NCI-H524 (cell line): ENCODE results near the gene NMNAT3.

ENCODE experiments used
- DNase-seq, 2 experiments: peaks; one replicate each; lab custom pipeline; 2025; lab: John Stamatoyannopoulos, UW

Gene NMNAT3

GRCh38 chr3:139677388-139678155 lies at the start of gene NMNAT3:
Gene NMNAT3, minus strand, starts transcription at chr3:139677972. Its CDS starts 50,248 bp downstream, at chr3:139627724.
- DNase-seq = peak; percentile 90 to 92

- DNase-seq = no peak
These were observed 43.6 kb upstream of the NMNAT3 start for GRCh38 chr3:139721370-139721769.

- DNase-seq = peak; percentile 100
These were observed 40.6 kb upstream of the NMNAT3 start for GRCh38 chr3:139718415-139718814.

GRCh38 chr3:139716908-139717485 lies 39.2 kb upstream of the NMNAT3 start:
- DNase-seq = no peak

- peak in 1 of 2 experiments; percentile 44 for DNase-seq
These were observed 38.1 kb upstream of the NMNAT3 start for GRCh38 chr3:139715743-139716360.

GRCh38 chr3:139715166-139715565 lies 37.4 kb upstream of the NMNAT3 start:
- no peak for DNase-seq

GRCh38 chr3:139710212-139710611 lies 32.4 kb upstream of the NMNAT3 start:
- DNase-seq = no peak

- DNase-seq = no peak
These were observed 27.9 kb upstream of the NMNAT3 start for GRCh38 chr3:139705631-139706030.

GRCh38 chr3:139696314-139696604 lies 18.5 kb upstream of the NMNAT3 start:
- no peak for DNase-seq

GRCh38 chr3:139695426-139696313 lies 17.9 kb upstream of the NMNAT3 start:
- DNase-seq = no peak

- no peak for DNase-seq
These were observed 17.2 kb upstream of the NMNAT3 start for GRCh38 chr3:139695007-139695406.

- DNase-seq = no peak
These were observed 16.8 kb upstream of the NMNAT3 start for GRCh38 chr3:139694542-139694941.

GRCh38 chr3:139691619-139692018 lies 13.8 kb upstream of the NMNAT3 start:
- DNase-seq = no peak

- no peak for DNase-seq
These were observed 12.0 kb upstream of the NMNAT3 start for GRCh38 chr3:139689708-139690228.

- peak; percentile 95 for DNase-seq
These were observed 11.3 kb upstream of the NMNAT3 start for GRCh38 chr3:139689122-139689521.

GRCh38 chr3:139687431-139687830 lies 9.7 kb upstream of the NMNAT3 start:
- no peak for DNase-seq

- DNase-seq = no peak
These were observed 8.9 kb upstream of the NMNAT3 start for GRCh38 chr3:139686624-139687023.

GRCh38 chr3:139686206-139686605 lies 8.4 kb upstream of the NMNAT3 start:
- no peak for DNase-seq

GRCh38 chr3:139679220-139679775 lies 1.5 kb upstream of the NMNAT3 start:
- DNase-seq = no peak

GRCh38 chr3:139676632-139677387 lies 962 bp downstream of the NMNAT3 start:
- DNase-seq = no peak

- DNase-seq = no peak
These were observed 1.7 kb downstream of the NMNAT3 start for GRCh38 chr3:139676108-139676507.
